CD14-positive monocyte (primary cell): Measurements from ENCODE around the gene OR6B1. TPM values are rescaled to one million over a fixed set of nuclear protein-coding genes. Genes with fewer than 3 reads are reported as not detected.

Experiments used
- DNase-seq, 3 donors: peaks; one replicate each; pipeline ENCODE4 v3.0.0-alpha.2; 2011 to 2022
- H2AFZ ChIP-seq: 2 replicates; pipeline ENCODE4 v1.6.0; 2012; ENCODE audit warnings: mild to moderate bottlenecking, low read depth, low read length, inconsistent platforms; ENCODE audit not compliant: insufficient read depth, poor library complexity, severe bottlenecking
- H3K27ac ChIP-seq, 2 donors: 1 replicate in 1 of 2; 2 replicates in 1 of 2; pipeline ENCODE4 v1.5.1; 2012 to 2013; ENCODE audit warnings: low read length in 2 of 2, control low read depth in 1 of 2, inconsistent platforms in 1 of 2, low read depth in 1 of 2, mild to moderate bottlenecking in 1 of 2
- H3K27me3 ChIP-seq, 2 donors: one replicate each; pipeline versions ENCODE4 v1.6.0 to v1.6.1; 2011 to 2013; ENCODE audit warnings: low read length in 2 of 2; ENCODE audit not compliant: control insufficient read depth in 2 of 2, insufficient read depth in 2 of 2
- H3K36me3 ChIP-seq, 2 donors: replicated peaks in 1 of 2; 1 replicate in 1 of 2; 2 replicates in 1 of 2; pipeline versions ENCODE4 v1.5.1 to v1.6.1; 2012 to 2013; ENCODE audit warnings: low read length in 2 of 2, control low read depth in 1 of 2, inconsistent platforms in 1 of 2, mild to moderate bottlenecking in 1 of 2; ENCODE audit not compliant: insufficient read depth in 2 of 2, control insufficient read depth in 1 of 2
- H3K4me1 ChIP-seq, 2 donors: 1 replicate in 1 of 2; 2 replicates in 1 of 2; pipeline versions ENCODE4 v1.5.1 to v1.6.1; 2012 to 2013; ENCODE audit warnings: low read length in 2 of 2, control low read depth in 1 of 2, inconsistent platforms in 1 of 2, mild to moderate bottlenecking in 1 of 2, moderate library complexity in 1 of 2; ENCODE audit not compliant: insufficient read depth in 2 of 2, control insufficient read depth in 1 of 2
- H3K4me2 ChIP-seq: replicated peaks from 2 replicates; pipeline ENCODE3; 2012; ENCODE audit warnings: low read length, moderate library complexity, mild to moderate bottlenecking; ENCODE audit not compliant: poor library complexity, severe bottlenecking; ENCODE audit errors: extremely low read depth
- H3K4me3 ChIP-seq, 3 experiments: fragments of 200-600 bp in 1 of 3; sonication (generic) in 1 of 3; replicated peaks in 1 of 3; 1 replicate in 2 of 3; 2 replicates in 1 of 3; pipeline ENCODE4 v1.5.1; 2011 to 2013; ENCODE audit warnings: low read length in 3 of 3, mild to moderate bottlenecking in 3 of 3, control low read depth in 2 of 3, low read depth in 2 of 3, inconsistent platforms in 1 of 3, moderate library complexity in 1 of 3
- H3K79me2 ChIP-seq: 2 replicates; pipeline ENCODE4 v1.6.0; 2012; ENCODE audit warnings: mild to moderate bottlenecking, control low read depth, inconsistent platforms, low read length, moderate library complexity; ENCODE audit not compliant: insufficient read depth
- H3K9ac ChIP-seq: 2 replicates; pipeline ENCODE4 v1.6.0; 2017; ENCODE audit warnings: low read length, mild to moderate bottlenecking; ENCODE audit not compliant: insufficient read depth, poor library complexity, severe bottlenecking
- H3K9me3 ChIP-seq, 2 donors: replicated peaks in 1 of 2; 1 replicate in 1 of 2; 2 replicates in 1 of 2; pipeline versions ENCODE4 v1.5.1 to v1.6.1; 2012 to 2013; ENCODE audit warnings: low read length in 2 of 2, control low read depth in 1 of 2; ENCODE audit not compliant: control insufficient read depth in 1 of 2, insufficient read depth in 1 of 2
- H4K20me1 ChIP-seq: 2 replicates; pipeline ENCODE4 v1.6.0; 2012; ENCODE audit warnings: mild to moderate bottlenecking, low read length, control low read depth, moderate library complexity; ENCODE audit not compliant: insufficient read depth
- H3K27ac Mint-ChIP-seq, 7 donors: one replicate each; pipeline ENCODE4 v1.8.0; 2020; ENCODE audit warnings: mild to moderate bottlenecking in 7 of 7, mixed read lengths in 7 of 7, moderate library complexity in 6 of 7, inconsistent platforms in 2 of 7
- H3K27me3 Mint-ChIP-seq, 3 donors: one replicate each; pipeline ENCODE4 v1.8.0; 2021 to 2022; ENCODE audit warnings: low read depth in 3 of 3, mild to moderate bottlenecking in 3 of 3, mixed read lengths in 3 of 3, moderate library complexity in 3 of 3, inconsistent platforms in 1 of 3
- H3K36me3 Mint-ChIP-seq, 2 donors: one replicate each; pipeline ENCODE4 v1.8.0; 2020; ENCODE audit warnings: mixed read lengths in 2 of 2, inconsistent platforms in 1 of 2, mild to moderate bottlenecking in 1 of 2
- H3K4me1 Mint-ChIP-seq: one replicate; pipeline ENCODE4 v1.8.0; 2020; ENCODE audit warnings: mild to moderate bottlenecking, mixed read lengths
- H3K4me3 Mint-ChIP-seq, 2 donors: one replicate each; pipeline ENCODE4 v1.8.0; 2020; ENCODE audit warnings: mild to moderate bottlenecking in 2 of 2, mixed read lengths in 2 of 2, moderate library complexity in 1 of 2
- H3K9me3 Mint-ChIP-seq, 7 donors: one replicate each; pipeline ENCODE4 v1.8.0; 2020 to 2022; ENCODE audit warnings: mixed read lengths in 7 of 7, mild to moderate bottlenecking in 6 of 7, moderate library complexity in 6 of 7, inconsistent platforms in 2 of 7
- WGBS: methylation state at CpG from one replicate; pipeline ENCODE4 v1.1.5; 2013; ENCODE audit warnings: missing lambda C conversion rate; ENCODE audit not compliant: insufficient coverage; 5-methylcytosine and 5-hydroxymethylcytosine counted together
- intact Hi-C, 2 donors: fragments of 100-400 bp; cut with micrococcal nuclease; formaldehyde crosslinking; loops; one replicate each; pipeline versions ENCODE4 v1.15.0 to v1.15.1; 2023
- polyA plus RNA-seq, 3 donors: library from polyadenylated mRNA; depleted of rRNA in 1 of 3; unstranded in 2 of 3; stranded (reverse) in 1 of 3; fragments of 300-500 nt in 2 of 3; fragments of >200 nt in 1 of 3; fragmentation: Illumina TruSeq in 2 of 3; gene quantifications; 1 replicate in 2 of 3; 2 replicates in 1 of 3; pipeline ENCODE4 v1.2.3, GENCODE V29; 2012 to 2021
- TF ChIP-seq, protein P1 (sequence below): fragments of 200-600 bp; IDR thresholded peaks from one replicate; pipeline ENCODE4 v1.8.0; 2022; ENCODE audit warnings: antibody characterized with exemption, mild to moderate bottlenecking

The OR6B1 gene
- polyA plus RNA-seq, 3 donors, result not detected

DNA sequence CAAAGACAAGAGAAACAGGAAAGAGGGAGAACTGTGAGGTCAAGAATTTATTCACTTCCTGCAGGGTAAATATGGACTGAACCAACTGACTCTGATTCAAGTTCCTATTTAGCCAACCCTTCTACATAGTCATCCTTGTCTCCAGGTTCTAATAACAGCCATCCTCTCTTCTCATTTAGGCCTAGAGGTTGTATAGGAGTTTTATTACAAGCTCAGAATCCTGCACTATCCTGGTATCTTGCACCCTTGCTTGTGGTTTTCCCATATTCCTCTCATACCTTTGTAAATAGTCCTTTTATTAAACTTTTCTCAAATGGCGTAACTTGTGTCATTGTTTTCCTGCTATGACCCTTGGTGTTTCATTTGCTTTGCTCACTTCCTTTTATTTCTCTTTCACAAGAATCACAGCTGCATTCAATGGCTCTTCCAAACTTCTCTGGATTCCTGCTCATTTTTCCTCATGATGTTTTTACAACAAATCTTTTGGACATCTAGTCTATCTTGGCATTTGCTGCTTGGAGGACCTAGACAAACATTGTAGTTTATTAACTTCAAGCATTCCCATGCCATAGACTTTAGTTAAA is 36.3 kb downstream of the OR6B1 start:
- H3K4me1 ChIP-seq, result no peaks in the 10 kb centered on the region
- DNase-seq, result no peak
- WGBS, result 14% methylated on average over 1 of the region's 1 CpG
- H3K4me3 ChIP-seq, result no peak overlapping the region
- Mint-ChIP-seq H3K27me3 (peaks cover 0 to 1% (median 0%) of the 10 kb centered on the region in 3 donors), H3K9me3 (peaks cover 0 to 4% (median 2%) of the 10 kb centered on the region in 7 donors), H3K4me3 (no peak overlapping the region), H3K36me3 (no peaks in the 10 kb centered on the region), H3K4me1 (peaks cover 3% of the 10 kb centered on the region), H3K27ac (no peak overlapping the region)
- intact Hi-C loops, result no loop called here
- no peaks in the 10 kb centered on the region for H3K27me3 ChIP-seq
- no peak overlapping the region for H3K27ac ChIP-seq
- no peaks in the 10 kb centered on the region for H4K20me1 ChIP-seq
- no peaks in the 10 kb centered on the region for H3K79me2 ChIP-seq
- H3K4me2 ChIP-seq, result no peak overlapping the region
- H3K36me3 ChIP-seq, result no peaks in the 10 kb centered on the region
- TF ChIP-seq, protein P1, sequence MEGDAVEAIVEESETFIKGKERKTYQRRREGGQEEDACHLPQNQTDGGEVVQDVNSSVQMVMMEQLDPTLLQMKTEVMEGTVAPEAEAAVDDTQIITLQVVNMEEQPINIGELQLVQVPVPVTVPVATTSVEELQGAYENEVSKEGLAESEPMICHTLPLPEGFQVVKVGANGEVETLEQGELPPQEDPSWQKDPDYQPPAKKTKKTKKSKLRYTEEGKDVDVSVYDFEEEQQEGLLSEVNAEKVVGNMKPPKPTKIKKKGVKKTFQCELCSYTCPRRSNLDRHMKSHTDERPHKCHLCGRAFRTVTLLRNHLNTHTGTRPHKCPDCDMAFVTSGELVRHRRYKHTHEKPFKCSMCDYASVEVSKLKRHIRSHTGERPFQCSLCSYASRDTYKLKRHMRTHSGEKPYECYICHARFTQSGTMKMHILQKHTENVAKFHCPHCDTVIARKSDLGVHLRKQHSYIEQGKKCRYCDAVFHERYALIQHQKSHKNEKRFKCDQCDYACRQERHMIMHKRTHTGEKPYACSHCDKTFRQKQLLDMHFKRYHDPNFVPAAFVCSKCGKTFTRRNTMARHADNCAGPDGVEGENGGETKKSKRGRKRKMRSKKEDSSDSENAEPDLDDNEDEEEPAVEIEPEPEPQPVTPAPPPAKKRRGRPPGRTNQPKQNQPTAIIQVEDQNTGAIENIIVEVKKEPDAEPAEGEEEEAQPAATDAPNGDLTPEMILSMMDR, result no peak
- no peak overlapping the region for H3K9ac ChIP-seq
- H3K9me3 ChIP-seq, result no peaks in the 10 kb centered on the region
- no peak overlapping the region for H2AFZ ChIP-seq

DNA sequence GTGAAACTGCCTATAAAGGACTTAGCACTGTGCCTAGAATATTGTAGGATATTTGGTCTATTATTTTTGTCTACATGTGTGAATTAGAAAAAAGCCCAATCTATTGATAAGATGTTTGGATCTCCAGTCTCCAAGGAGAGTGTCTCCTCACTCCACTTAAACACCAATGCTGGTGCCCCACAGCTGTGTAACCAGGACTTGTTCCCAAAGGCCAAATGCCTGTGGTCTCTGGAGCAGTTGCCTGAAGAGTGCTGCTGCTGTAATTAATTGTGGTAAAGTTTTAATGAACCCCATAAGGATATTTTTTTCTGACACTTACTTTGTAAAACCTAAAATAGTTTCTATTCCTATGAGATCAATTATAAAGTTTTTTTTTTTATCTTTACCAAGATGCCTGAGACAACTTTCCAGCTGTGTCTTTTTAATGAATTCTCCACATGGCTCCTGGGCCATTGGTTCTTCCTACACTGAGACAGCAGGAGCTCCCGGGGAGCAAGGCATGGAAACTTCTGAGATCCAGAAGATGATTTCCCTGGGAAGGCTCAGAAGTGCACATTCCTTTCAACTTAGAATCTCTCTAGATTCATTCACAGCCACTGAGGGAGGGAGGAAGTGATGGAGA is 37.4 kb downstream of the OR6B1 start:
- H3K9me3 ChIP-seq, result no peaks in the 10 kb centered on the region
- TF ChIP-seq, protein P1, result no peak
- no peaks in the 10 kb centered on the region for H4K20me1 ChIP-seq
- H3K9me3 Mint-ChIP-seq, result peaks cover 0 to 4% (median 2%) of the 10 kb centered on the region in 7 donors
- H3K4me1 Mint-ChIP-seq, result no peaks in the 10 kb centered on the region
- H2AFZ ChIP-seq, result no peak overlapping the region
- no peak overlapping the region for H3K27ac Mint-ChIP-seq
- H3K36me3 ChIP-seq, result no peaks in the 10 kb centered on the region
- peaks cover 0 to 1% (median 0%) of the 10 kb centered on the region in 3 donors for H3K27me3 Mint-ChIP-seq
- no peaks in the 10 kb centered on the region for H3K27me3 ChIP-seq
- H3K4me3 ChIP-seq, result no peak overlapping the region
- WGBS, result no CpG with 5 or more reads among the region's 1 CpG
- no peak overlapping the region for H3K4me2 ChIP-seq
- H3K4me3 Mint-ChIP-seq, result no peak overlapping the region
- intact Hi-C loops, result no loop called here
- H3K4me1 ChIP-seq, result no peaks in the 10 kb centered on the region
- DNase-seq, result no peak
- H3K79me2 ChIP-seq, result no peaks in the 10 kb centered on the region
- no peak overlapping the region for H3K27ac ChIP-seq
- no peaks in the 10 kb centered on the region for H3K36me3 Mint-ChIP-seq
- no peak overlapping the region for H3K9ac ChIP-seq
